Tibial artery (tissue), 4 donors: ENCODE data around the gene SYT8.
A peak's percentile ranks its signal among the peaks of the same experiment; 100 is the strongest.
"Not testable (repeated sequence)": the region's sequence is repeated elsewhere in the genome, so short reads cannot be mapped to it uniquely, and the experiment has no call there.

Experiments used
- DNase-seq, 2 donors: peaks; one replicate each; pipeline ENCODE4 v3.0.0-alpha.2; 2019
- H3K27ac ChIP-seq, 2 donors: fragments of 200-600 bp; sonication (generic) in 1 of 2; 1 replicate in 1 of 2; 2 replicates in 1 of 2; pipeline ENCODE4 v1.5.1; 2018 to 2019; ENCODE audit warnings: mild to moderate bottlenecking in 1 of 2
- H3K27me3 ChIP-seq, 2 donors: fragments of 200-600 bp; sonication (generic) in 1 of 2; one replicate each; pipeline versions ENCODE4 v1.5.1 to v1.6.0; 2016 to 2019
- H3K36me3 ChIP-seq, 3 donors: fragments of 200-600 bp; sonication (generic) in 2 of 3; one replicate each; pipeline ENCODE4 v1.5.1; 2016 to 2019; ENCODE audit warnings: mild to moderate bottlenecking in 2 of 3
- H3K4me1 ChIP-seq, 4 donors: fragments of 200-600 bp; sonication (generic) in 2 of 4; 1 replicate in 3 of 4; 2 replicates in 1 of 4; pipeline ENCODE4 v1.5.1; 2016 to 2019
- H3K4me3 ChIP-seq, 2 donors: fragments of 200-600 bp; sonication (generic) in 1 of 2; 1 replicate in 1 of 2; 2 replicates in 1 of 2; pipeline ENCODE4 v1.5.1; 2018 to 2019; ENCODE audit warnings: mild to moderate bottlenecking in 2 of 2
- H3K9me3 ChIP-seq, 3 donors: fragments of 200-600 bp; sonication (generic) in 1 of 3; one replicate each; pipeline ENCODE4 v1.5.1; 2016 to 2019
- CTCF ChIP-seq, 2 experiments: fragments of 200-600 bp in 1 of 2; fragments of 450-650 bp in 1 of 2; IDR thresholded peaks; one replicate each; pipeline ENCODE4 v1.5.1; 2017 to 2019; ENCODE audit warnings: antibody characterized with exemption in 2 of 2, mild to moderate bottlenecking in 1 of 2, moderate library complexity in 1 of 2
- intact Hi-C: fragments of 100-400 bp; cut with DNase I; formaldehyde crosslinking; loops from one replicate; pipeline ENCODE4 v1.15.0; 2023; ENCODE audit warnings: low total_unique reads

Gene SYT8

GRCh38 chr11:1882265-1883238 lies 47.8 kb downstream of the SYT8 start:
- H3K27me3 ChIP-seq: peaks cover 0 to 2% of the 10 kb centered on the region in 2 donors
- peaks cover 0 to 32% (median 16%) of the 10 kb centered on the region in 4 donors for H3K4me1 ChIP-seq
- intact Hi-C loops: loop anchor here (10.0 kb wide), 1 partner anchor 272 kb away; no protein-coding TSS in a partner anchor
- peak; percentile 64 to 84 for DNase-seq
- H3K4me3 ChIP-seq: no peak overlapping the region
- H3K9me3 ChIP-seq: no peaks in the 10 kb centered on the region
- peaks cover 0 to 15% (median 8%) of the 10 kb centered on the region in 3 donors for H3K36me3 ChIP-seq
- peak overlapping the region; percentile 41 to 79 for H3K27ac ChIP-seq
- TF ChIP-seq CTCF (IDR thresholded peaks at IDR 0.05): peak; percentile 74 to 80

- Histone ChIP-seq H3K9me3 (no peaks in the 10 kb centered on the region), H3K4me3 (no peak overlapping the region), H3K36me3 (peaks cover 0 to 23% (median 8%) of the 10 kb centered on the region in 3 donors), H3K27me3 (peaks cover 0 to 2% of the 10 kb centered on the region in 2 donors), H3K4me1 (peaks cover 0 to 29% (median 14%) of the 10 kb centered on the region in 4 donors), H3K27ac (no peak overlapping the region)
- DNase-seq: peak in 1 of 2 donors; percentile 48
- intact Hi-C loops: loop anchor here (10.0 kb wide), 1 partner anchor 271 kb away; no protein-coding TSS in a partner anchor
- no peak for TF ChIP-seq CTCF (IDR thresholded peaks at IDR 0.05)
Measured at GRCh38 chr11:1883346-1884302, 48.8 kb downstream of the SYT8 start.

GRCh38 chr11:1884303-1884700 lies 49.5 kb downstream of the SYT8 start:
- peaks cover 0 to 30% (median 8%) of the 10 kb centered on the region in 3 donors for H3K36me3 ChIP-seq
- H3K27me3 ChIP-seq: peaks cover 0 to 2% of the 10 kb centered on the region in 2 donors
- no peak for TF ChIP-seq CTCF (IDR thresholded peaks at IDR 0.05)
- H3K4me1 ChIP-seq: peaks cover 0 to 29% (median 14%) of the 10 kb centered on the region in 4 donors
- no peaks in the 10 kb centered on the region for H3K9me3 ChIP-seq
- peak in 1 of 2 donors; percentile 40 for DNase-seq
- intact Hi-C loops: loop anchor here (10.0 kb wide), 1 partner anchor 270 kb away; no protein-coding TSS in a partner anchor
- H3K4me3 ChIP-seq: no peak overlapping the region
- no peak overlapping the region for H3K27ac ChIP-seq

GRCh38 chr11:1886551-1886950 lies 51.8 kb downstream of the SYT8 start:
- intact Hi-C loops: loop anchor here (2.0 to 10.0 kb wide), 2 partner anchors 46 to 268 kb away; no protein-coding TSS in a partner anchor
- Histone ChIP-seq H3K4me1 (peaks cover 0 to 11% (median 9%) of the 10 kb centered on the region in 4 donors), H3K36me3 (peaks cover 0 to 36% (median 8%) of the 10 kb centered on the region in 3 donors), H3K27me3 (peaks cover 0 to 17% of the 10 kb centered on the region in 2 donors)
- H3K27ac ChIP-seq, H3K4me3 ChIP-seq, H3K9me3 ChIP-seq, DNase-seq: not testable (repeated sequence)
